NCI-H2081 (cell line): Measurements from ENCODE around the gene RTBDN.

Experiments used
- DNase-seq, 2 experiments: peaks; one replicate each; lab custom pipeline; 2025; lab: John Stamatoyannopoulos, UW

The RTBDN gene

DNA sequence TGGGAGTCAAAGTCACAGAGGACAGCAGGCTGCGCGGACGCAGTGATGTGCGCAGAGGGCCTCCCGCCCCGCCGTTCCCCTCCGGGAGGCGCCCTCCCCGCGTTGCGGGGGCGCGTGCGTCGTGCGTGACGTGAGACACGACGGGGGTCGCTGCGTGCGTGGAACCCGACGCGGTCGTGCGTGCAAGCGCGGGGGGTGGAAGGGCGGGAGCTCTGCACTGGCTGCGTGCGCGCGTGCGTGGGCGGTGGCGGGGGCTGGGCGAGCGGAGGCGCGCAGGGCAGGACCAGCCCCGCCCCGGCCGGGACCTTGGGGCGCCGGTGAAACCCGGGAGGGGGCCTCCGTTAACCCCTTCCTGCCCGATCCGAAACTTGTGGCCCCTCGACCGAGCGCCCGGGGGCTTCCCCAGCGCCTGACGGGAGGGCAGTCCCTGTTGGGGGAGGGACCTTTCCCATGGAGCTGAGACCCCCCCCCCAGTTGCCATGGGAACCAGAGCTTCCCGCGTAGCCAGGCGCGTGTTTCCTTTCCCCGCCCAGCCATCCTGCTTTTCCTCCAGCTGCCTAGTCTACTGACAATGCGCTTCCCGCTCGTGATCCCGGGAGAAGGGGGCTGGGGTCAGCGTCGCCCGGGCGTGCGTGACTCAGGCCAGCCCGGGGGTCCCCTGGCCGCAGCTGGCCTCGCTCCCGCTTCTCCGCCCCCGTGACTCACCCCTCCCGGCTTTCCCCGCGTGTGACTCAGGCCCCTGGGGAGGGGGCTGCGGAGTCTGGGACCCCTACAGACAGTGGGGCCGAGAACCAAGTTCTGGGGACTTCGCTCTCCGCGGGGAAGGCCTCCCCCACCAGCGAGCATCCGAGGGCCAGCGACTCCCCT lies 51.7 kb downstream of the RTBDN start:
- peak; percentile 82 to 86 for DNase-seq

DNA sequence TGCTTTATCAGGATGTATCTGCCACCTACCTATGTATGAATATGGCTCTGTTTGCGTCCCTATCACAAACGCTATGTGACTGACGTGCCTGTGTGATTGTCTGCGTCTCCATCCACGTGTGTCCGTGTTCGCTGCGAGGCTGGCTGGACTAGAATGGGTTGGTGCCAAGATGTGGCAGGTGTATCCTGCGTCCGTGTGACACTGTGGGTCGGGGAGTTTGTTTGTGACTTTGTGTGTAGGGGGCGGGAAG lies 52.3 kb downstream of the RTBDN start:
- DNase-seq, result peak in 1 of 2 experiments; percentile 49

DNA sequence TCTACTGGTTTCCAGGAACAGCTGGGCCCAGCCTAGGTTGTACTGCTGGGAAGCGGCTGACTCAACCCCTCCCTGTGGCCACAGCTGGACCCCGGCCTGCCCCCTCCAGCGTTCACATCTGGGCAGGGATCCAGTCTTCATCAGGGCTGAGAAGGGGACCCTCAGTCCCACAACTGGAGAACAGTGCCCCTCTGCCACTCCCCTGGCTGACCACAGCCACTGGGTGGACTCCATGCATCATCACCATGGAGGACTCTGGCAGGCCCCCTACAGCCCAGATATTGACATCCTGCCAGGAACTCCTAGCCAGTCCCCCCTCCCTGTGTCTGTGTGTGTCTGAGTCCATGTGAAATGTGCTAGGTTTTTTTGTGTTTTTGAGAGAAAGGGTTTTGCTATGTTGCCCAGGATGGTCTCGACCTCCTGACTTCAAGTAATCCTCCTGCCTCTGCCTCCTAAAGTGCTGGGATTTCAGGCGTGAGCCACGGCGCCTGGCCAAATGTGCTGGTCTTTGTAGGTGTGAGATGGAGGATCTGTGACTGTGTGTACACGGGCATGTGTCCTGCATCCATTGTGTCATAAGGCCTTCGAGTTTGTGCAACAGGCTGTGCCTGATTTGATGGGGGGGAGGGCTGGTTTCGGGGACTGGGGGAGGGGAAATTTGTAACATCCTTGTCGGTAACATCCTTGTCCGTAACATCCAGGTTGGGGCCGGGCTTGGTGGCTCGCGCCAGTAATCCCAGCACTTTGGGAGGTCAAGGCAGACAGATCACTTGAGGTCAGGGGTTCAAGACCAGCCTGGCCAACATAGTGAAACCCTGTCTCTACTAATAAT lies 55.0 kb downstream of the RTBDN start:
- peak in 1 of 2 experiments; percentile 57 for DNase-seq

DNA sequence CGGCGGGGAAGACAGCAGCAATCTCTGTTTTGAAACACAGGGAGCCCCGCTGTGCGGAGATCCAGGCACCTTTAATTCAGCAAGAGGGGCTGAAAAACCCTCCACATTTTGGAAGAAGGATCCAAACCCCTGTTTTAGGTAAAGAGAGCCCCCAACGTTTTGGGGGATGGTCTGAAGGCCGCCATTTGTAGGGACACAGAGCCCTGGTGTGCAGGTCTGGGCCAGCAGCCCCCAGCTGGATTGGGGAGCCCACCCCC lies 55.5 kb downstream of the RTBDN start:
- DNase-seq, result no peak

DNA sequence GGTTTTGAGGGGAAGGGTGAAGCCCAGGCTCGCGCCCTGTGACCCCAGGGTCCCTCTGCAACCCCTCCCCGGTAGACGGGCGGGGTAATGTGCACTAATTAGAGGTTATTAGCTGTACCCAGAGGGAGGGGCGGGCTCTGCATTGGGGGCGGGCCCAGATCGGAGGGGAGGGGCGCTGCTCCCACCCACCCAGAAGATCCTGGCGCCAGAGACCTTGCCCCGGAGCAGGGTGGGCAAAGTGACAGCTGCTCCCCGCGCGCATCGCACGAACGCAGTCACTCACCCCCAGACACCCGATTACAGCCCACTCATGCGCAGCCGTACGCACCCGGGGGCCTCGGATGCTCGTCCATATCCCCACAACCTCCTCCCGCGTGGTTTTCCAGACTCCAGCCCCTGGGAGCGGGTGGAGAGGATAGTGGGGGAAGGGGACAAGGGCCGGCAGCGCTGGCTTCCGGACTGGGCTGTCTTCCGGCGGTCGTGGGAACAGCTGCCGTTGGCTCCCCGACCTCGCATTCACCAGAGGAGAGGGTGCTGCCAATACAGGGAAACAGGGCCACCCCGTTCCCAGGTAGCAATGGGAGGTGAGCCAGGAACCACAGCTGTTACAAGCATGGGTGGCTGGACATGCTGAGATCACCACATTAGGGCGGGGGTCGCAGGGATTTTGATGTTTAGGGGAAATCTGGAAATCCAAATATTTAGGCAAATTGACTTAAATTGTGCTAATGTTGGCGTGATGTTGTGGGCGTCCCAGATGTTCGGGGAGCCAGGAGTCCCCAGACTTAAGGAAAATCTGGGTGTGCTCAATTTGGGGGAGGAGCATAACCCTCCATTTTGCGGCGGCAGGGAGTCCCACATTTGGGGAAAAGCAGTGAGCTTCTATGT lies 56.1 kb downstream of the RTBDN start:
- peak; percentile 85 to 91 for DNase-seq

DNA sequence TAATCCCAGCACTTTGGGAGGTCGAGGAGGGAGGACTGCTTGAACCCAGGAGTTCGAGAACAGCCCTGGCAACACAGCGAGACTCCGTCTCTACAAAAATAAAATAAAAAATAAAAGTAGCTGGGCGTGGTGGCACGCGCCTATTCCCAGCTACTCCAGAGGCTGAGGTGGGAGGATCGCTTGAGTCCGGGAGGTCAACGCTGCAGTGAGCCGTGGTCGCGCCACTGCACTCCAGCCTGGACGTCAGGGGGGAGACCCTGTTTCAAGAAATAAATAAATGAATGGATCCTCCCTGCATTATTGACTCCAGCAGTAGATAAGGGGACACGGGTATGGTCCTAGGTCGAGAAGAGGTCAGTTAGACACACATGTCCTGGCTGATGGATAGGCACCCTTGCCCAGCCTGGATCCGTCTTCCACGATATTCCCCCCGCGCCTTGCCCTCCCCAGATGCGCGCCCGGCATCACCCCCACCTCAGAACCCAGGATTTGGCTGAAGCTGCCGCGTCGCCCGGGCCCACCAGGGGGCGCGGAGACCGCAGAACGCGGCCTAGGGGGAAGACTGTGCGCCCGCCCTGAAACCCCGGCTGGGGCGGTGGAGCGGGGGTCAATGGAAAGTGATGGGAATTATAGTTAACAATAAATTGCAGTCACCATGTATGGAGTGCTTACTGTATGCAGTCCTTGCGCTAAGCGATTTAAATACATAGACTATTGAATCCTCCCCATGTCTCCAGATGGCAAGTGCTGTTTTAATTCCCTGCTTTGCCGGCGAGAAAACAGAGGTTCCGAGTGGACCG lies 57.0 kb downstream of the RTBDN start:
- peak; percentile 80 to 83 for DNase-seq
